ENCODE measurements around the gene MAFG.
A peak's percentile ranks its signal among the peaks of the same experiment; 100 is the strongest.

GRCh38 chr17:81927653-81928543, at the start of gene MAFG:
- TF ChIP-seq CTCF (IDR thresholded peaks at IDR 0.05) (peak in 3 of 6 experiments; percentile 12 to 15 (median 14)), POLR2A (IDR thresholded peaks at IDR 0.05) (peak; percentile 67 to 68)

All from Peyer's patch (tissue), 4 donors.